ENCODE measurements around the gene STK4.

The STK4 gene

DNA sequence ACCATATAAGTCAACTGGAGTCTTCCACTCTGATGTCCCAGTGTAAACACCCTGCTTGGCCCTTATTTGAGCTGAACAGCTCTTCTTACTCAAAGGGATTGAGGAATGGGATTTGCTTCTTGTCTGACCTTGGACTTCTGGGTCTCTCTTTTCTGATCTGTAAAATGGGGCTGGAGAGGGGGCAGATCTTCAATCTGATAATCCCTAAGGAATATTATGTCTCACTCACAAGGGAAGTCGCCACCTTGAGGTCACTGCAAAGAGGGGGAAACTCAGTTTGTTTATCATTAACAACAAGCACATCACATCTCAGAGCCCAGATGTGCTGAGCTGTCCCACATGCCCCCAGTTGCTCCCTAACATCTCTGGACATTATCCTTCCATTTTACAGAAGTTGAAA is 119.6 kb downstream of the STK4 start:
- DNase-seq (ENCODE audit: low spot score), result no peak

DNA sequence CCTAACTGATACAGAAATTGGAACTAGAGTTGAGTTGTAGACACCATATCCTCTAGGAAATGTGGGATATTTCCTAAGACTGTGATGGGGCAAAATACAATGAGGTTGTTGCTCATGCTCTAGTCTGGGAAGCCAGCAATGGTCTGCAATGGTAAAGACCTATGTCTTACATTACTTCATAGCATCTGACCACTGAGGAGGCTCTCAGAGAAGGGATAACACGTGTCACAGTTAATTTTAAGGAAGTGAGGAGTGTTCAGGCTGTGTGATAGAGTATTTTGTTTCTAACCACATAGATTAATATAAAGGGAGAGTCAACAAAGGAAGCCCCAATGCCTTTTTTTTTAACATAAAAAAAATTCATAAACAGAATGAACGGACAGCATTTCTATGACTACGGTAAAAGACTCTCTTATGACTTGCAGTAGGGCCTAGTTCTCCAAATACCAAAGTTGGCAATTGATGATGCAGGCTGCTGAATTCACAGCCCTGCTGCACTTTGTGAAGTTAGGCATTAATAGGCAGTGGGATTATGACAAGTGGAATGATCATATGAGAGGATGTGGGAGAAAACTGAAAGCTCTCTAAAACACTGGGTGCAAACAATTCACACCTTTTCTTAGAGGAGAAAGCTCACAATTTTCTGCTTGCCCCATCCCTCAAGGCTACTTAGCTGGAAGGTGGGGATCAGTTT is 120.9 kb downstream of the STK4 start:
- no peak for DNase-seq (ENCODE audit: low spot score)

DNA sequence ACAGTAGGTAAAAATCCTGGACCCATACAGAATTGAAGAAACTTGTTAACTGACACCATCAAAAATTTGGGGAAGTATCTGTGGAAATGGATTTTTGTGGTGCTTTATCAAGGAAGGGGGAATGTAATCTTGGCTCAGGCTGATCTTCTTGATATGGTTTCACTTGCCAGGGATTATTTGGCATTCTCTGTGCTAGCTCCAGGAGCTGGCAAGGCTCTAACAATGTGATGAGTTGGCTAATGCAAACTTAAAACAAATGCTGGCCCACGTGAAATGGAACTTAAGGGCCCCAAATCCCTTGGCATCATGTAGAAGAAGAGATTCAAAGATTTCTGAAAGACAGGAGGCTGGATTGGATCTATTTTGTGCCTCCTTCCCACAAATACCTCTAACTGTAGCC is 121.5 kb downstream of the STK4 start:
- peak; percentile 59 for DNase-seq (ENCODE audit: low spot score)

DNA sequence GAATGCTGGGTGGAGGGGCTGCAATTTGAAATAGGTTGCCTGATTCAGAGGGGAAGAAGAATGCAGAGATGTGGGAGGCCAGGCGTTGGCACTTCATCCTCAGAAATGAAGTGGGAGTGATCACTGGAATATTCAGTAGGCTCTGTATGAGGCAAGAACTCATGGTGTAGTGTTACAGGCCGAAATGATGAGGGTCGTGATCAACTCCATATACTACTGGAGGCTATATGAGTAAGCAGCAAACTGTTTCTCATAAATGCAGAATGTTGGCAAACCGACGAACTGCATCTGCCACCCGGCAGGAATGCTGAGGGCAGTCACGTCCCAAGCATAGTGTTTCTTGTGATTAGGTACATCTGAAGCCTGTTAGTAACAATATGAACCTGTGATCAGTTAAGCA is 121.9 kb downstream of the STK4 start:
- peak; percentile 83 for DNase-seq (ENCODE audit: low spot score)

DNA sequence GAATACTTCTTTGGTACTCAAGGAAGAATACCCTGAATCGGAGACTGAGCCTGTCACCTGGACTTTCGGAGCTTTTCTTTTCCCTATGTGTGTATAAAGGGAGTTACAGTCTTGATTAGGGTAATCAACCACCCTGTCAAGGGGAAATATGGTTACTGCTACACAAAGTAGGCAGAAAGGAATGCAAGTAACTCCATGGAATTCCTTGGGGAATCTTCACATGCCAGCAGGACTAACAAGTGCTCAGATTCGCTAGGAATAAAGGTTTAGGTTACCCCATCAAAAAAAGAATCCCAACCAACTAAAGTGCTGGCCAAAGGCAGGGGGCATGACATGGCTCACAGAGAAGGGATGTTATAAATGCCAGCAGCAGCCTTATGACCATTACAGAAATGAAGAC is 124.2 kb downstream of the STK4 start:
- peak; percentile 39 for DNase-seq (ENCODE audit: low spot score)

DNA sequence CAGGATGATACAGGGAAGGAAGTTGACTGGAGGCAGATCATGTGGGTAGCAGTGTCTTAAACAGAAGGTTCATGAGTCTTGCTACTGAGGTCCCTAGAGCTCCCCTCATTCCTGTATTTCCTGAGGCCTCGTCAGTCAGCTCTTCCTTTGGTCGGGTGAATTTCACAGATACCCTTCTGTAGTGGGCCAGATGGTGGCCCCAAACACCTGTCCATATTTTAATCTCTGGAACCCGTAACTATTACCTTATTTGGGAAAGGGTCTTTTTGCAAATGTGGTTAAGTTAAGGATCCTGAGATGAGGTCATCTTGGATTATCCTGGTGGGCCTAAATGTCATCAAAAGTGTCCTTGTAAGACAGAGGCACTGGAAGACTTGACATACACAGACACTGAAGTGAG is 125.1 kb downstream of the STK4 start:
- DNase-seq (ENCODE audit: low spot score), result no peak

DNA sequence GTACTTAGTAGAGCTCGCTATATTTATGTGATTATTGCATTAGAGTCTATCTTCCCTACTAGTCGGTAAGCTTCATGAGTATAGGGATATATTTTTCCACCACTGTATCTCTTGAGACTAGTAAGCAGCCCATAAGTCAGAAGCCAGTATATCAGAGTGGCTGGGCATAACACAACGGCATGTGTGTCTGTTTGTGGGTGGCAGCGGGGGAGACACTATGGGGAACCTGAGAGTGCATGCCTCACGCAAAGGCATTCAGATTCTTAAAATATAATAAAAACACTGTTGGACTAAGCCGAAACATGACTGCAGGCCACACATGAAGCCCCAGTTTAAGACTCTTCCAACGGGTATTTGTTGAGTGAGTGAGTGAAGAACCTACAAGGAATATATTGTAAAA is 126.6 kb downstream of the STK4 start:
- DNase-seq (ENCODE audit: low spot score), result no peak

DNA sequence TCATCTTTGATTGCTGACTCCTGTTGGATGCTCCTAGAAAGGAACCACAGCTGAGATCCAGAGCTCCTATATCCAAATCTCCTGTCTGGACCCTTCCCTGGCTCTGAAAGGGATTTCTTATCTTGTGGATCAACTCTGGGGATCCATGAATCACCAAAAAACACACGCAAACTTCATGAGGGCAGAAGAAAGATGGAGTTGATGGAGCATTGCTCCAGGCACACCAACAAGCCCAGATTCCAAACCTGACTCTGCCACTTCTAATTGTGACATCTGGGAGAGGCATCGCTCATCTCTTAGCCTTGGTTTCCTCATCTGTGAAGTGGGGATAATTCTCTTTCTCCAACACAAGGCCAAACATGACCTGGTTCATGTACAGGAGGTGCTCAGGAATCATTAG is 127.9 kb downstream of the STK4 start:
- DNase-seq (ENCODE audit: low spot score), result no peak

DNA sequence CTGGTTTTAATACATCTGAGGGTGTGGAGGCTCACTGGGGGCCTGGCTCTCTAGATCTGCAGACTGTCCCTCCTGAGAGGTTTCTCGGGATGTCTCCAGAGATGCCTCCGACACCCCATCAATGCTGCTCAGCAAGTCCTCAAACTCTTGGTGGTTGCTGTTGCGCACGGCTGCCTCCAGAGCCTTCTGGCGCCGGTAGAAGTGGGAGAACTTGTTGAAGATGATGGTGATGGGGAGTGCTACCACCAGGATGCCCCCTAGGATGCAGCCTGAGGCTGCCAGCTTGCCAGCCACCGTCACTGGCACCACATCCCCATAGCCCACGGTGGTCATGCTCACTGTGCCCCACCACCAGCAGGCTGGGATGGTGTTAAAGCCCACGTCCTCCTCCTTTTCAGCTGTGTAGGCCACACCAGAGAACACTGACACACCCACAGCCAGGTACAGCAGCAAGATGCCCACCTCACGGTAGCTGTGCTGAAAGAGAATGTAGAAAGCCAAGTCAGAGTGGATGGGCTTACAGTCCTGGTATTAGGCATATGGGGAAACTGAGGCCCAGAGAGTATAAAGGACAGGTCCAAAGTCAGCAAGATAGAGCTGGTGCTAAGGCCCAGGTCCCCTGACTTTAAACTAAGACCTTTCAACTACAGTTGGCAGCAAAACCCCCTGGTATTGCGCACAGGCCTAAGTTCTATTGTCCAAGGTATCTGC is 128.7 kb downstream of the STK4 start:
- DNase-seq (ENCODE audit: low spot score), result no peak

DNA sequence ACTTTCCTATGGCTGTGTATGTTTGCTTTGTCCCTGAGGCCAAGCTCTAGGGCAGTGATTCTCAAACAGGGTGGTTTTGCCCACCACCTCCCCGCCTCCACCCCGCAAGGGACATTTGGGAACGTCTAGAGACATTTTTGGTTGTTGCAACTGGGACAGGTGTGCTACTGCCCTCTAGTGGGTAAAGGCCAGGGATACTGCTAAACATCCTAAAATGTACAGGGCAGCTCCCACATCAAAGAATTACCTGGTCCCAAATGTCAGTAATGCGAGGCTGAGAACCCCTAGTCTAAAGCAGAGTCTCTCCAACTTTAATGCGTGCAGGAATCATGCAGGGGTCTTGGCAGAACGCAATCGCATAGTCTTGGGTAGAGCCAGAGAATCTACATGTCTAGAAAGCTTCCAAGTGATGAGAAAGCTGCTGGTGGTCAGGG is 129.5 kb downstream of the STK4 start:
- peak; percentile 70 for DNase-seq (ENCODE audit: low spot score)

DNA sequence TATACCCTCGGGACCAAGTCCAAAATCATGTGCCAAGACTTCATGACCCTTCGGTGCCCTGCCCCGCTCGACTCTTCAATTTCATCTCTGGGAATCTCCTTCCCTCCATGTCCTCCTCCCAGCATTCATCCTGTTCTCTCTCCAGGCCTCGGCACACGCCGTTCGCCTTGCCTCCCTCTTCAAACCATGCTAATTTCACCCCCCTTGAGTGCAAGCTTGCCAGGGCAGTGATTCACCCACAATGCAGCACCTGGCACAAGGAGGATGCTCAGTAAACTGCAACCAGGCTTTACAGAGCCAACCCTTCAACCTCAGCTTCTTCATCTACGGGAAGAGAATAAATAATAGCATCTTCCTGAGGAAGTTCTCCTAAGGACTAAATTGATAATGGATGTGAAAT is 130.5 kb downstream of the STK4 start:
- no peak for DNase-seq (ENCODE audit: low spot score)

DNA sequence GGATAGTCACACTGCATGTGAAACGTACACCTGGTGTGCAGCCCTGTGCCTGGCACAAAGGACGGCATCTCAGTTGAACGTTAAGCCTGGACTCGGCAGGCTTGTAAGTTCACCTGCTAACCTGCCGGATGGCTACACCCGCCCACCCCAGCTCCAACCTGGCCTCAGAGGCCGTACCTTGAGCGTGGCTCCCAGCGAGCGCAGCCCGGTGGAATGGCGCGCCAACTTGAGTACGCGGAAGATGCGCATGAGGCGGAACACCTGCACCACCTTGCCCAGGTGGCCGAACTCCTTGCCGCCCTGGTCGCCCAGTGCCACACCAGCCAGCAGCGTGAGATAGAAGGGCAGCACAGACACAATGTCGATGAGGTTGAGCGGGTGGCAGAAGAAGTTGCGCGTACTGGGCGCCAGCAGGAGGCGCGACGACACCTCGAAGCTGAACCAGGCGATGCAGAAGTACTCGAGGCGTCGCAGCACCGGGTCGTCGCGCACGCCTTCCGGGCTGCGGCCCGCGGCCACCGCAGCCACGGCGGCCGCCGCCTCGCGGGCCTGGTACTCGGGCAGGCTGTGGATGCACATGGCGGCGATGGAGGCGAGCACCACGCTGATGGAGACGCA is 131.3 kb downstream of the STK4 start:
- no peak for DNase-seq (ENCODE audit: low spot score)

DNA sequence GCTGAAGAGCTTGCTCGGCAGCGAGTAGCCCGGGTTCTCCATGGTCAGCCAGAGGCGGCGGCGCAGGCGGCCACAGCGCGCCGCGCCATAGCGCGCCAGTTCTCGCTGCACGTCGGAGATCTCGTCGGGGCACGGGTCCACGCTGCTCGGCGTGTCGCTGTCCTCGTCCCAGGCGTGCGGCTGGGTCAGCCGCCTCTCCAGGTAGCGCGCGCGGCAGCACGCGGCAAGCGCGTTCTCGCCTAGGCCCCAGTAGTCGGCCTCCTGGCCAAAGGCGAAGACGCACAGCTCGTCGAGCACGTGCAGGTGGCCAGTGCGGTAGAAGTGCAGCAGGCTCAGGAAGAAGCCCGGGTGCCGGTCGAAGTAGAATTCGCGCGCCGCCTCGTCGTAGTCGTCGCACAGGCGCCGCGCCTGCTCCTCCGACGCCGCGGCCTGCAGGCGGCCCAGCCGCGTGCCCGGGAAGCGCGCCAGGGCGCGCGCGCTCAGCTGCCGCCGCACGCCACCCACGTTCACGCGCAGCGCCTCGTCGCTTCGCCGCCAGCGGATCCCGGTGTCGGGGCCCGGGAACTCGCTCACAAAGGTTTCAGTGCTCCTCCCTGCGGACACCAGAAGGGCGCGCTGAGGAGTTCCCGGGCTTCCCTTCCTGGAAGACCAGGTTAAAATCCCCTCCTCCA is 131.9 kb downstream of the STK4 start:
- no peak for DNase-seq (ENCODE audit: low spot score)

DNA sequence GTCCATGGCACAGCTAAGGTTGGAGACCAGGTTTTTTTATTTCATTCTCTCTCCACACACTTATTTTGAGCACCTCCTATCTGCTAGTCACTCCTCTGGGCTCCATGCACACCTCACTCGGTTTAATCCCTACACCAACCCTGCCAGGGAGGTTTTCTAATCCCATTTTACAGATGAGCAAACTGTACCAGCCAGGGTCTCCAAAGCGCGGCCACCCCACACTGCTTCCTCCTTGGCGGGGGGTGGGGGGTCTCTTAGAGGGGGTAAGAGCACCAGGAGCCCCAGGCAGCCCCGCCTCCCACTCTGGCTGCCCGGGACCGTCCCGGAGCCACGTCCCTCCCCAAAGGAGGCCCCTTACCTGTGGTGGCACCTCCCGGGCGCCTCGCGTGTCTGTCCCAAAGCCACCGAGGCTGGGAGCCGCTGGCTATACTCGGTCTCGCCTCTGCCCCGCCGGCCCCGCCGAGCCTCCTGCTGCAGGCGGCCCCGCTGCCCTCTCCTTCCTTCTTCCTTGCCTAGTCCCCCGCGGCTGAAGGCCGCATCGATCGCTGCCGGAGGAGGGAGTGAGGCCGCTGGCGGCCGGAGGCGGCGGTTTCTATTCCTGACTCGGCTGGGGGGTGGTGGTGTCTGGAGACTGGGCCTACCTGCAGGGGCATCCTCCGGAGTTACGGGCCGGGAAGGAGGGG is 134.4 kb downstream of the STK4 start, which contains the start of gene KCNS1:
TSS of gene KCNS1 (minus strand) at position 565 of the 683 bp plus-strand sequence. CDS start 1,891 bp downstream, outside the sequence.
- peak; percentile 37 for DNase-seq (ENCODE audit: low spot score)

DNA sequence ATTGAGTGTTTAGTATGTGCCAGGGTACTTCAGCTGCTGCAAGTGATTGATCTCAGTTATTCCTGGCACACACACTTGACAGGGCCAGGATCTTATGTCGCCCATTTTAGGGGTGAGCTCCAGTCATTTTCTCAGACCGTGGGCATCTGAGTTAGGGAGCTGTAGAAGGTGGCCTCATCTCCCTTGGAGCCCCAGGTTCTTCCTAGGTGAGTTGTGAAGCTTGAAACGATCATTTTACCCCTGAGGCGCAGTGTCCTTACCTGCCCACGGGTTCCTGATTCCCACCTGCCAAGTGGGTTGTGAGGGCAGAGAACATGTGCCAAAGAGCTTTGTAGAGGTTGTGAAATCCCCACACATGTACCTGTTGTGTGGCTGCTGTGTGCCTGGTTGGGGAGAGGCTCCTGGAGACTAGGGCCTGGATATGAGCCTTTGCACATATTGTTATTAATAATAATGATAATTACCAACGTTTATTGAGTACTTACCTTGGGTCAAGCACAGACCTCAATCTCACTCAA is 135.1 kb downstream of the STK4 start:
- no peak for DNase-seq (ENCODE audit: low spot score)

DNA sequence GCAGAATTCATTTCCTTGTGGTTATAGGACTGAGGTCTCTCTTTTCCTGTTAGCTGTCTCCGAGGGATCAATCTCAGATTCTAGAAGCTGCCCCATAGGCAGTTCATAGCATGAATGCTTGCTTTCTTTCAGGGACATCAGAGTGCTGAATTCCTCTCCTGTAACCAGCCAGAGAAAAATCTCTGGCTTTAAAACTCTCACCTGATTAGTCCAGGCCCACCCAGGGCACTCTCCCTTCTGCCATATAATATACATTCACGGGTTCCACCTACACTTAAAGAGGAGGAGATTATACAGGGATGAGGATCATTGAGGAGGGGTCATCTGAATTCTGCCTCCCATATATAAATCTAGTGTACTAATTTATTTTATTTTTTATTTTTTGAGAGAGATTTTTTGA is 136.8 kb downstream of the STK4 start:
- no peak for DNase-seq (ENCODE audit: low spot score)

DNA sequence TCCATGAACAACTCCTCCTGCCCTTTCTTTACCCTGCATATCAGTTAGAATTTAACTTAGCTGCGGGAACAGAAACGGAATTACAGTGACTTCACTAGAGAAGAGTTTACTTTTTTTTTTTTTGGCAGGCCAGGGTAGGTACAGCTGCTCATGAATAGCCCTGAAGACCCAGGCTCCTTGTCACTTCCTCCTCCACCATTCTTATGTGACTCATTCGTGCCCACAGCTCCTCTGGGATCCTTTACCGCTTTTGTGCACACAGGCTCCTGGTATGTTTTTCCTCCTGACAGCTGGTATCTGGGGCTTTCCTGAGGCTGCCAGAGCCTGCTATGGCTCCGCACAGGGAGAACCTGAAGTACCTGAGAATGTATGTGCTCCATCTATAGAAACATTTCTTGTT is 138.5 kb downstream of the STK4 start:
- peak; percentile 63 for DNase-seq (ENCODE audit: low spot score)

DNA sequence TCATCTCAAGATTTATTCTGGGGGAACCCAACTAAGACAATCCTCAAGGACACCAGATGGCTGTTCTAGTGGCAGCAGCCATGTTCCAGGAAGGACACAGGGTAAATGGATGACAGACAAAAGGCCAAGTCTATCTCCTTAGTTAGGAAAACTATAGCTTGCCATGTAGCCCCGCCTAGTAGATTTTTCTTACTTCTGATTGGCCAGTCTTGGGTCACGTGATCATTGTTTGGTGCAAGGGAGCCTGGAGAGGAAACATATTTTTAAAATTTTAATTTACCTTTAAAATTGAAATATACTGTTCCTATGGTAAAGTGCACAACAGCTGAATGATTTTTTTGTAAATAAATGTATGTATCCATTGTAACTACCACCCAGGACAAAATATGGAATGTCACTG is 139.0 kb downstream of the STK4 start:
- DNase-seq (ENCODE audit: low spot score), result no peak

DNA sequence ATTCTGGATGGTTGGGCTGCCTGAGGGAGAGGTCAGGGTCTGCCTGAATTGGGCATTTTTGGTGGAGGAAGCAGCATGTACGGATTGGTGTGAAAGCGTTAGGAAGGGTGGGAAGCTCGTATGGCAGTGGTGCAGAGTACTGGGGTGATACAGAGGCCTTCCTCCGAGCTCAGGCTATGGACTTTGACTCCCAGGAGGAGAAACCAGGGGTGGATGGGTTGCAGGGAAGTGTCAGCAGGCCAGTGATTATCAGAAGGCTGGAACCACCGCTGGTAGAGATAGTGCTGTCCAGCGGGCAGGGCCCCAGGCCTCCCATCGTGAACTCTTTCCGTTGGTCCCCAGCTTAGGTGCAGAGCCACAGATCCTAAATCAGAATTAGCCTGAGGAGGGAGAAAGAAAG is 143.3 kb downstream of the STK4 start:
- no peak for DNase-seq (ENCODE audit: low spot score)

DNA sequence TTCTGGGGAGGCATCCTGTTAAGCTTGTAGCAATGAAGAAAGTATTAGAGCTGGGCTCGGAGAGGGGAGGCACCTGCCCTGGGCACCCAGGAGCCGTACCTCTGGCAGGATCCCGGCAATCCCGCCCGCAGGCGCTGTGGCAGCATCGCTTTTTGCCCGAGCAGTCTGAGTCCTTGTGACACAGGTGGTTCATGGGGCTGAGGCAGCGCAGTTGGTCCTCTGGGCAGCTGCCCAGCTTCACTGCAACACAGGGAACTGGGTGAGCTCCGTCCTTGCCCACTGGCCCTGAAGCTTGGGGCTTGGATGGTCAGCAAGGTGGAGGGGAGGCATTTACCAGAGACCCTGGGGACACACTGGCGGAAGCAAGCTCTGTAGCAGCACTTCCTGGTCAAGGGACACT is 144.0 kb downstream of the STK4 start:
- no peak for DNase-seq (ENCODE audit: low spot score)

DNA sequence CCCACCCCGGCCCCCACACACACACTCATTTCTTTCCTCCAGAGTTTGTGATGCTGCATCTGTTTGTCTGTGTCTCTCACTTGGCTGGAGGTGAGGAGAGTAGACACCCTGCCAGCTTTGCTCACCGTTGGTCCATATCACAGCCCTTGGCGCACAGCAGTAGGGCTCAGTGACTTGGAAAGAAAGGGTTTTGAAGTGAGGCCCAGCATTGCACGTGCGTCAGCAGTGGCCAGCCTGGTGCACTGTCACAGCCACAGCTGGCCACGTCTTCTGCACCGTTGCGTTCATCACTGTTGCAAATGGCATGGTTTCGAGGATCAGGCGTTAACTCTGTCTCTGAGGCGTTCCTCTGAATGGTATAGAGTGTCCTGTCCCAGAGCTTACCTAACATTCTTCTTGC is 145.0 kb downstream of the STK4 start:
- no peak for DNase-seq (ENCODE audit: low spot score)

All from AG08395 (cell line).